A549 (cell line): ENCODE measurements around the gene IQCF6. TPM values are rescaled to one million over a fixed set of nuclear protein-coding genes. Genes with fewer than 3 reads are reported as not detected.

ENCODE experiments used
- ATAC-seq, 2 experiments: fragments of 200-7000 bp in 1 of 2; fragments of >200 bp in 1 of 2; cut with Nextera tagmentation in 1 of 2; cut with Tn5 transposase in 1 of 2; 3 replicates each; pipeline versions ENCODE4 v1.8.0 to v1.9.1; 2018 to 2020; ENCODE audit warnings: mild to moderate bottlenecking in 1 of 2, moderate library complexity in 1 of 2
- CTCF ChIA-PET: fragments of 300-600 bp; sonication (Branson Sonifier 250); formaldehyde crosslinking; extraction: SDS; loops from one replicate; lab custom pipeline; 2021; ENCODE audit warnings: antibody characterized with exemption, inconsistent platforms; lab: Yijun Ruan, JAX
- POLR2A ChIA-PET: fragments of 350-600 bp; formaldehyde crosslinking; extraction: SDS; loops from one replicate; lab custom pipeline; 2021; ENCODE audit warnings: antibody characterized with exemption, inconsistent platforms; lab: Yijun Ruan, JAX
- DNase-seq, 2 experiments: peaks; one replicate each; pipeline versions ENCODE4 v3.0.0 to v3.0.0-alpha.2; 2011 to 2016; ENCODE audit warnings: low read depth in 1 of 2, low spot score in 1 of 2
- FAIRE-seq: peaks from 2 replicates; lab custom pipeline; 2011; peaks lifted over from hg19 to GRCh38; lab: Jason Lieb, UNC
- H3K27ac ChIP-seq, 2 experiments: fragments of >200 bp; sonication (Bioruptor Twin); formaldehyde crosslinking; 3 replicates each; pipeline ENCODE4 v1.5.1; 2016 to 2017
- H3K4me1 ChIP-seq: fragments of >200 bp; sonication (Bioruptor Twin); formaldehyde crosslinking; 3 replicates; pipeline ENCODE4 v1.6.1; 2016
- H3K4me2 ChIP-seq: fragments of >200 bp; sonication (Bioruptor Twin); formaldehyde crosslinking; 3 replicates; pipeline ENCODE4 v1.6.1; 2016
- H3K4me3 ChIP-seq: fragments of >200 bp; sonication (Bioruptor Twin); formaldehyde crosslinking; 3 replicates; pipeline ENCODE4 v1.5.1; 2016
- H3K9me3 ChIP-seq: fragments of >200 bp; sonication (Bioruptor Twin); formaldehyde crosslinking; 3 replicates; pipeline ENCODE4 v1.6.1; 2016
- ATOH8 ChIP-seq: fragments of 250-450 bp; sonication (Bioruptor Pico); IDR thresholded peaks from 2 replicates; pipeline ENCODE4 v1.5.0; 2020; ENCODE audit warnings: low read depth, mild to moderate bottlenecking, moderate library complexity
- BCL3 ChIP-seq: fragments of >200 bp; sonication (Bioruptor Twin); formaldehyde crosslinking; IDR thresholded peaks from 3 replicates; pipeline ENCODE4 v1.6.1; 2016
- CBX2 ChIP-seq: fragments of 200-600 bp; sonication (generic); IDR thresholded peaks from 2 replicates; pipeline ENCODE4 v1.6.1; 2016; ENCODE audit warnings: low read depth, mild to moderate bottlenecking, borderline replicate concordance
- CBX8 ChIP-seq: fragments of 200-600 bp; sonication (generic); IDR thresholded peaks from 2 replicates; pipeline ENCODE4 v1.6.1; 2016
- CEBPB ChIP-seq, 2 experiments: fragments of >200 bp in 1 of 2; sonication (Bioruptor Twin) in 1 of 2; formaldehyde crosslinking in 1 of 2; IDR thresholded peaks; 2 replicates each; pipeline ENCODE4 v1.6.1; 2012 to 2016
- CHD2 ChIP-seq: fragments of 150-350 bp; IDR thresholded peaks from 2 replicates; pipeline ENCODE4 v1.6.1; 2014; ENCODE audit warnings: low read length; ENCODE audit not compliant: partially characterized antibody
- EHF ChIP-seq: fragments of 250-450 bp; sonication (Bioruptor Pico); IDR thresholded peaks from 2 replicates; pipeline ENCODE4 v1.5.0; 2020; ENCODE audit warnings: mild to moderate bottlenecking
- EHMT2 ChIP-seq: fragments of 200-600 bp; sonication (generic); IDR thresholded peaks from 2 replicates; pipeline ENCODE4 v1.6.1; 2016; ENCODE audit warnings: antibody characterized with exemption, low read depth, mild to moderate bottlenecking, moderate library complexity
- ELK1 ChIP-seq: fragments of 150-350 bp; IDR thresholded peaks from 2 replicates; pipeline ENCODE4 v1.6.1; 2014; ENCODE audit warnings: low read depth, mild to moderate bottlenecking, low read length
- EP300 ChIP-seq, 2 experiments: fragments of >200 bp; sonication (Bioruptor Twin); formaldehyde crosslinking; IDR thresholded peaks; 2 replicates in 1 of 2; 3 replicates in 1 of 2; pipeline ENCODE4 v1.6.1; 2016 to 2017
- FOSB ChIP-seq: fragments of 250-450 bp; sonication (Bioruptor Pico); IDR thresholded peaks from 2 replicates; pipeline ENCODE4 v1.5.0; 2020; ENCODE audit warnings: mild to moderate bottlenecking, moderate library complexity
- FOSL2 ChIP-seq, 2 experiments: fragments of 450-650 bp in 1 of 2; fragments of >200 bp in 1 of 2; sonication (Bioruptor Twin) in 1 of 2; formaldehyde crosslinking; IDR thresholded peaks; 2 replicates each; pipeline versions ENCODE4 v1.5.0 to v1.6.1; 2016 to 2020; ENCODE audit warnings: mild to moderate bottlenecking in 1 of 2, moderate library complexity in 1 of 2
- FOXS1 ChIP-seq: fragments of 250-450 bp; sonication (Bioruptor Pico); IDR thresholded peaks from 2 replicates; pipeline ENCODE4 v1.5.0; 2020; ENCODE audit warnings: mild to moderate bottlenecking, moderate library complexity
- HES2 ChIP-seq: fragments of >200 bp; sonication (Bioruptor Twin); formaldehyde crosslinking; IDR thresholded peaks from 2 replicates; pipeline ENCODE4 v1.6.1; 2016
- HOXA7 ChIP-seq: fragments of 250-450 bp; sonication (Bioruptor Pico); IDR thresholded peaks from 2 replicates; pipeline ENCODE4 v1.5.0; 2020; ENCODE audit warnings: mild to moderate bottlenecking, moderate library complexity
- KDM5A ChIP-seq: fragments of 200-600 bp; sonication (generic); IDR thresholded peaks from 2 replicates; pipeline ENCODE4 v1.6.1; 2016; ENCODE audit warnings: antibody characterized with exemption, mild to moderate bottlenecking
- MYC ChIP-seq: IDR thresholded peaks from 2 replicates; pipeline ENCODE4 v1.6.1; 2012; ENCODE audit warnings: mild to moderate bottlenecking, inconsistent platforms, low read length, improper control_type of control experiment, borderline replicate concordance
- NR3C1 ChIP-seq: fragments of >200 bp; sonication (Bioruptor Twin); formaldehyde crosslinking; IDR thresholded peaks from 3 replicates; pipeline ENCODE4 v1.6.1; 2017
- PHF8 ChIP-seq: fragments of 200-600 bp; sonication (generic); IDR thresholded peaks from 2 replicates; pipeline ENCODE4 v1.6.1; 2016; ENCODE audit warnings: low read depth, mild to moderate bottlenecking, antibody characterized with exemption, moderate library complexity, borderline replicate concordance
- POLR2A ChIP-seq: IDR thresholded peaks from 2 replicates; pipeline ENCODE4 v1.6.1; 2012; ENCODE audit warnings: mild to moderate bottlenecking, low read length
- POLR2AphosphoS2 ChIP-seq: conservative IDR thresholded peaks from 2 replicates; pipeline ENCODE4 v1.6.1; 2012; ENCODE audit warnings: low read length, improper control_type of control experiment, inconsistent platforms
- RAD21 ChIP-seq, 2 experiments: fragments of >200 bp in 1 of 2; sonication (Bioruptor Twin) in 1 of 2; formaldehyde crosslinking in 1 of 2; IDR thresholded peaks in 1 of 2; conservative IDR thresholded peaks in 1 of 2; 2 replicates in 1 of 2; 3 replicates in 1 of 2; pipeline ENCODE4 v1.6.1; 2012 to 2018; ENCODE audit warnings: inconsistent platforms in 1 of 2
- RARB ChIP-seq: fragments of 250-450 bp; sonication (Bioruptor Pico); IDR thresholded peaks from 2 replicates; pipeline ENCODE4 v1.8.0; 2021; ENCODE audit warnings: mild to moderate bottlenecking, moderate library complexity
- REST ChIP-seq: fragments of 200-600 bp; sonication (generic); IDR thresholded peaks from 2 replicates; pipeline ENCODE4 v1.6.1; 2016; ENCODE audit warnings: antibody characterized with exemption, mild to moderate bottlenecking, moderate library complexity
- RNF2 ChIP-seq: fragments of 200-600 bp; sonication (generic); IDR thresholded peaks from 2 replicates; pipeline ENCODE4 v1.6.1; 2016; ENCODE audit warnings: low read depth, mild to moderate bottlenecking, antibody characterized with exemption, moderate library complexity, borderline replicate concordance
- SREBF2 ChIP-seq: fragments of 450-650 bp; IDR thresholded peaks from 2 replicates; pipeline ENCODE4 v1.6.1; 2014; ENCODE audit warnings: mild to moderate bottlenecking, moderate library complexity
- WGBS: methylation state at CpG from one replicate; pipeline ENCODE4 v1.1.6; 2017; ENCODE audit errors: missing lambda C conversion rate; 5-methylcytosine and 5-hydroxymethylcytosine counted together
- polyA plus RNA-seq, 4 experiments: library from polyadenylated mRNA; depleted of rRNA in 3 of 4; stranded (reverse); fragments of >200 nt; fragmentation: RNase III in 1 of 4; extraction: RNeasy Plus Mini Kit Qiagen cat#74134 plus additional on column Dnase treatment in 1 of 4; gene quantifications; 2 replicates in 3 of 4; 3 replicates in 1 of 4; pipeline ENCODE4 v1.2.3, GENCODE V29; 2011 to 2017

The IQCF6 gene
- polyA plus RNA-seq, 2 of the 4 experiments (the other 2 are of a cell fraction) = not detected

DNA sequence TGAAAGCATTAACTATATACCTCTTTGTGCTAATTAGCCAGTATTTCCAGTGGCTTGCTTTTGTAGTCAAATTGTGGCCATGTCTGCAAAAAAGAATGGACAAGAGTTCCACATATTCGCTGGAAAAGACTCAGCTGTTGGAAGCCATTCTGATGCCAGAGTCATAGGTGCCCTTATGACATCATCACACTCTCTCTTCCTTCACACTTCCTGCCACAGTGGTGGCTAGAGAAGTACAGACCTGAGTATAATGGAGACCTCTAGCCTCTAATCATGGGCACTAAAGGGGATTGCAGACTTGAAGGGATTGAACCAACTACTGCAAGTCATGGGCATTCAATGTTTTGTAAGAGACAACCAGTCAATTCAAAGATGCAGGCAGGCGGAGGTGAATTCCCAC is 38.3 kb upstream of the IQCF6 start:
- no peak for TF ChIP-seq NR3C1
- H3K4me2 ChIP-seq = no peak overlapping the region
- WGBS = 42% methylated on average over 2 of the region's 2 CpGs
- H3K9me3 ChIP-seq = no peaks in the 10 kb centered on the region
- DNase-seq (no peak), ATAC-seq (no peak), FAIRE-seq (no peak)
- ChIA-PET POLR2A (no interaction called here), CTCF (no interaction called here)
- no peak overlapping the region for H3K4me3 ChIP-seq
- H3K27ac ChIP-seq = no peak overlapping the region
- H3K4me1 ChIP-seq = no peaks in the 10 kb centered on the region

- POLR2A ChIA-PET = no interaction called here
These were observed 37.7 kb upstream of the IQCF6 start for GRCh38 chr3:51816723-51817122.

GRCh38 chr3:51815614-51816013 is 36.6 kb upstream of the IQCF6 start:
- H3K9me3 ChIP-seq = no peaks in the 10 kb centered on the region
- WGBS = no CpG with 5 or more reads among the region's 4 CpGs

More at GRCh38 chr3:51816723-51817122, 37.7 kb upstream of the IQCF6 start:
- H3K4me3 ChIP-seq = no peak overlapping the region
- no peaks in the 10 kb centered on the region for H3K4me1 ChIP-seq
- no peak overlapping the region for H3K27ac ChIP-seq
- FAIRE-seq (no peak), ATAC-seq (no peak), DNase-seq (no peak)
- WGBS = 29% methylated on average over 2 of the region's 2 CpGs
- TF ChIP-seq PHF8 (no peak), EHF (CRISPR knock-in tag) (no peak), MYC (no peak), FOSB (no peak), EP300 (IDR thresholded peaks at IDR 0.05) (no peak), ELK1 (no peak), EHMT2 (no peak), HOXA7 (no peak), KDM5A (no peak), FOXS1 (no peak), BCL3 (no peak), HES2 (no peak), ATOH8 (CRISPR knock-in tag) (no peak), POLR2AphosphoS2 (no peak), FOSL2 (IDR thresholded peaks at IDR 0.05) (no peak), FOSL2 (CRISPR knock-in tag; IDR thresholded peaks at IDR 0.05) (no peak), CBX2 (no peak), RNF2 (no peak)
- H3K9me3 ChIP-seq = no peaks in the 10 kb centered on the region
- no peak overlapping the region for H3K4me2 ChIP-seq
- CTCF ChIA-PET = interaction anchor here (0.6 kb wide), 1 partner anchor 112 kb away, joined by 4 read pairs; no protein-coding TSS in a partner anchor

More at GRCh38 chr3:51815614-51816013, 36.6 kb upstream of the IQCF6 start:
- H3K4me3 ChIP-seq = no peak overlapping the region
- ChIA-PET CTCF (no interaction called here), POLR2A (no interaction called here)
- H3K4me2 ChIP-seq = no peak overlapping the region
- DNase-seq (no peak), ATAC-seq (no peak), FAIRE-seq (no peak)
- TF ChIP-seq RAD21 (conservative IDR thresholded peaks at IDR 0.05 in 1 of 2, IDR thresholded peaks at IDR 0.05 in 1 of 2) (no peak), RARB (CRISPR knock-in tag) (no peak), FOSL2 (IDR thresholded peaks at IDR 0.05) (no peak), FOSL2 (CRISPR knock-in tag; IDR thresholded peaks at IDR 0.05) (no peak), NR3C1 (no peak), CBX8 (no peak), POLR2AphosphoS2 (no peak), REST (no peak), MYC (no peak), SREBF2 (no peak), EHF (CRISPR knock-in tag) (no peak), CEBPB (IDR thresholded peaks at IDR 0.05) (no peak), CHD2 (no peak), POLR2A (no peak), HOXA7 (no peak)
- H3K27ac ChIP-seq = no peak overlapping the region
- H3K4me1 ChIP-seq = no peaks in the 10 kb centered on the region
